GM20000 (cell line): Measurements from ENCODE around the gene SSBP4.
A peak's percentile ranks its signal among the peaks of the same experiment; 100 is the strongest.

ENCODE experiments used
- DNase-seq: peaks from one replicate; pipeline ENCODE4 v3.0.0; 2012; ENCODE audit warnings: low spot score
- TF ChIP-seq, protein P1 (sequence below): IDR thresholded peaks from 2 replicates; pipeline ENCODE4 v1.5.1; 2012; ENCODE audit warnings: mild to moderate bottlenecking, control low read depth; ENCODE audit errors: extremely low read depth, missing control alignments

The SSBP4 gene

DNA sequence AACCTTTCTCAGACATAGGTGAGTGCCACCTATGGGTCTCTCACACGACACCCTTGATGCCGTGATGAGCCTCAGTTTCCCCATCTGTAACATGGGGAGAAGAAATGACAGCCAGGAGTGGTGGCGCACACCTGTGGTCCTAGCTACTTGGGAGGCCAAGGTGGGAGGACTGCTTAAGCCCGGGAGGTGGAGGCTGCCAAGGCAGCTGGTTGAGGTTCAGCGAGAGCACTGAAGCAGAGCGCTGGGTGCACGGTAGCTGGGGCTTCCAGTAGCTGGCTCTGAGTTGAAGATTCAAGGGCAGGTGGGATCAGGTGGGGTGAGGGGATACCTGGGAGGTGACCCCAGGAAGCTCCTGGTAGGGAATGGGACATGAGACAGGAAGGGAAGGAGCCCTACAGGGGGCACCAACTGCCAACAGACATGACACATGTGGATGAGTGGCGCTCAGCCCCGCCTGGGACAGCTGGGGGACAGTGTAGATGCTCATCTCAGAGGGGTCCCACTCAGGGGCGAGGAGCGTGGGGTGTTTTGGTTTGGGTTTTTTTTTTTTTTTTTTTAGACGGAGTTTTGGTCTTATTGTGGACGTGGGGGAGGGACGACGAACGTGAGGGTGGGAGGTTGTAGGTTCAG, 6.5 kb upstream of the SSBP4 start:
- TF ChIP-seq, protein P1, sequence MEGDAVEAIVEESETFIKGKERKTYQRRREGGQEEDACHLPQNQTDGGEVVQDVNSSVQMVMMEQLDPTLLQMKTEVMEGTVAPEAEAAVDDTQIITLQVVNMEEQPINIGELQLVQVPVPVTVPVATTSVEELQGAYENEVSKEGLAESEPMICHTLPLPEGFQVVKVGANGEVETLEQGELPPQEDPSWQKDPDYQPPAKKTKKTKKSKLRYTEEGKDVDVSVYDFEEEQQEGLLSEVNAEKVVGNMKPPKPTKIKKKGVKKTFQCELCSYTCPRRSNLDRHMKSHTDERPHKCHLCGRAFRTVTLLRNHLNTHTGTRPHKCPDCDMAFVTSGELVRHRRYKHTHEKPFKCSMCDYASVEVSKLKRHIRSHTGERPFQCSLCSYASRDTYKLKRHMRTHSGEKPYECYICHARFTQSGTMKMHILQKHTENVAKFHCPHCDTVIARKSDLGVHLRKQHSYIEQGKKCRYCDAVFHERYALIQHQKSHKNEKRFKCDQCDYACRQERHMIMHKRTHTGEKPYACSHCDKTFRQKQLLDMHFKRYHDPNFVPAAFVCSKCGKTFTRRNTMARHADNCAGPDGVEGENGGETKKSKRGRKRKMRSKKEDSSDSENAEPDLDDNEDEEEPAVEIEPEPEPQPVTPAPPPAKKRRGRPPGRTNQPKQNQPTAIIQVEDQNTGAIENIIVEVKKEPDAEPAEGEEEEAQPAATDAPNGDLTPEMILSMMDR = no peak
- no peak for DNase-seq

DNA sequence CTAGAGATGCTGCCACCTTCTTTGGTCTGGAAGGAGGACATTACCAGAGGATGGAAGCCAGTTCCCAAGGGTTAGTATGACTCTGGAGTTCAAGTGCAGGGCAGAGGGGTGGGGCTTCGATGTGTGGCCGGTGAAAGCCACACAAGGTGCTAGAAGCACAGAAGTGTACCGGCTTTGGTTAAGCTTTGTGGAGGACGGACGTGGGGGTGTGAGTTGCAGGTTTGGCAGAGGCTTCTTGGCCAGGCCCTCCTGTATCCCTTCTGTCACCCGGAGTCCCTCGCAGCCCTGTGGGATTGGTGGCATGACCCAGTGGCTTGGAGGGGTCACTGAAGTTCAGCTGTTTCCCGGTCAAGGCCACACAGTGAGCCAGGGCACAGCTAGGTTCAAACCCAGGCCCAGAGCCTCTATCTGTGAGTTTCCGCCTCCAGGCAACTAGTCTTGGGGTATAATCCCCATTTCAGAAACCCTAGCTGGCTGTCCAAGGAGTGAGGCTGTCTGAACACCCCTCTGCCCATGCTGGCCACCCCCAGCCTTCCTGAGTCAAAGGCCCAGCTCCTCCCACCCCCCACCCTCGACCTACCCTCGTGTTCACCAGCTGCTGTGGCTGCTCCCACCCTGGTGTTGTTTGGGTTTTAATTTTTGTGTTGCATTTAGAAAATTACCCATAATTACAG, 4.6 kb upstream of the SSBP4 start:
- TF ChIP-seq, protein P1 = no peak
- no peak for DNase-seq

DNA sequence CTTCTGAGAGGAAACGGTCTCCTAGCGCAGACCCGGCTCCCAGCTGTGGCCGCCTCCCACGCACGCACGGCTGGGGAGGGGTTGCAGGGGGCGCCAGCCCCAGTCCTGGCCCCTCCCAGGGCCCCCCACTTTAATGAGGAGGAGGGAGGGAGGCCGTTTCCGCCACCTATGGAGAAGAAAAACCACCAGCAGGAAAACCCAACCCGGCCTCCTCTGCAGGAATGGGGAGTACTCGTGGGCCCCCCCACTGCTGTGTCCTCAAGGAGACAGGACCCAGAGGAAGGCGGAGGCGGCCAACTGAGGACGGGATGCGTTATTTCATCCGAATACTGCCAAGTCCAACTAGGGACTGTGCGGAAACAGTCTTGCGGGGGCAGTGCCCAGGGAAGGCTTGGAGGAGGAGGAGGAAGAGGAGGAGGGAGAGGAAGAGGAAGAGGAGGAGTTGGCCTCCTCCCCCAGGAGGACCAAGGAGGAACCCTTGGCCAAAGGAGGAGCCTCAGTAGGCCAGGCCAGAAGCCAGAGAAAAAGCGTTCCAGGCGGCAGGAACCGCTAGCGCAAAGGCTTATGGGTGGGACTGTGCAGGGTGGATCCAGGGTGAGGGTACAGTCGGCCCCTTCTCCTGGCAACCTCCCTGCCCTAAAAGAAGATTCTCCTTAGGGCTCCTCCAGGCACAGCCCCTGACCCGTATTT, 3.9 kb upstream of the SSBP4 start:
- no peak for DNase-seq
- TF ChIP-seq, protein P1 = no peak

- DNase-seq = peak; percentile 86
- TF ChIP-seq, protein P1 = no peak
These were observed 2.4 kb upstream of the SSBP4 start for GRCh38 chr19:18416778-18417249.

- peak; percentile 83 for DNase-seq
- TF ChIP-seq, protein P1 = no peak
These were observed 1.8 kb upstream of the SSBP4 start for GRCh38 chr19:18417250-18418028.

- TF ChIP-seq, protein P1 = no peak
- no peak for DNase-seq
These were observed 1.1 kb upstream of the SSBP4 start for GRCh38 chr19:18418029-18418482.
